Measurements from ENCODE around the gene ATP13A4. TPM values are rescaled to one million over a fixed set of nuclear protein-coding genes. Genes with fewer than 3 reads are reported as not detected.

Gene ATP13A4
- total RNA-seq, 4 donors from 2014 or later, result 0.77 to 5.9 (median 0.88) TPM; not detected in 1

DNA sequence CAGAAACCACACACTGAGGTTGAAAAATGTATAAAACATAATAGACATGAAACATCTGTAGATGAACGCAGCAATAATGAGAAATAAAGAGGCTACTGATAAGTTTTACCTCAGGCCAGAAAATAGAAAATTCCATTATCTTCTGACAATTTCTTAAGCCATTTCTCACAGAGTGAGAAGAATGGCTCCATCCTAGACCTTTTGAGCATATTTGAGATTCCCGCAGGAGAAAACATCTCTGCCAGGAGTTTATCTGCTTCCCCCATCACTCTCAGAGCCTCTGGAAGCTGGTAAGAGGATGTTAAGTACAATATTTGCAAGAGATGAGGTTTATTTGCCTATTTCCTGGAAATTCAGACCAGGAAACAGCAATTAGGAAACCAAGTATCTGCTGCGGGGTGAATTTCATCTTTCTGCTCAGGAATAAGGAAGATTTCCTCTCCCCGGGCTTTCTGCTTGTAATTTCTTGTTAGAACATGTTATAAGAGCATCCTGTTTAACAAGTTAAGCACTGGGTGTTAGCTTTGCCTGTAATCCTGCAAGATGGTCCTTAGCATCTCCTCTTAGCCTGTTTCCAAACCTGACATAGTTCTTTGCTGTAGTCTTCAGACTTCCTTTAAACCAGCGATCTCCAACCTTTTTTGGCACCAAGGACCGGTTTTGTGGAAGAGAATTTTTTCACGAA is 54.8 kb downstream of the ATP13A4 start:
- no peak overlapping the region for H3K27ac ChIP-seq
- no peaks in the 10 kb centered on the region for H3K4me1 ChIP-seq
- no peaks in the 10 kb centered on the region for H3K36me3 ChIP-seq
- no peaks in the 10 kb centered on the region for H3K27me3 ChIP-seq
- H3K4me3 ChIP-seq, result no peak overlapping the region
- TF ChIP-seq POLR2A (IDR thresholded peaks at IDR 0.05), result no peak
- TF ChIP-seq, protein P1, sequence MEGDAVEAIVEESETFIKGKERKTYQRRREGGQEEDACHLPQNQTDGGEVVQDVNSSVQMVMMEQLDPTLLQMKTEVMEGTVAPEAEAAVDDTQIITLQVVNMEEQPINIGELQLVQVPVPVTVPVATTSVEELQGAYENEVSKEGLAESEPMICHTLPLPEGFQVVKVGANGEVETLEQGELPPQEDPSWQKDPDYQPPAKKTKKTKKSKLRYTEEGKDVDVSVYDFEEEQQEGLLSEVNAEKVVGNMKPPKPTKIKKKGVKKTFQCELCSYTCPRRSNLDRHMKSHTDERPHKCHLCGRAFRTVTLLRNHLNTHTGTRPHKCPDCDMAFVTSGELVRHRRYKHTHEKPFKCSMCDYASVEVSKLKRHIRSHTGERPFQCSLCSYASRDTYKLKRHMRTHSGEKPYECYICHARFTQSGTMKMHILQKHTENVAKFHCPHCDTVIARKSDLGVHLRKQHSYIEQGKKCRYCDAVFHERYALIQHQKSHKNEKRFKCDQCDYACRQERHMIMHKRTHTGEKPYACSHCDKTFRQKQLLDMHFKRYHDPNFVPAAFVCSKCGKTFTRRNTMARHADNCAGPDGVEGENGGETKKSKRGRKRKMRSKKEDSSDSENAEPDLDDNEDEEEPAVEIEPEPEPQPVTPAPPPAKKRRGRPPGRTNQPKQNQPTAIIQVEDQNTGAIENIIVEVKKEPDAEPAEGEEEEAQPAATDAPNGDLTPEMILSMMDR (IDR thresholded peaks at IDR 0.05), result no peak
- intact Hi-C loops (cut with DNase I; ENCODE audit: low total_unique reads), result no loop called here
- DNase-seq, result no peak
- H3K9me3 ChIP-seq, result no peaks in the 10 kb centered on the region

DNA sequence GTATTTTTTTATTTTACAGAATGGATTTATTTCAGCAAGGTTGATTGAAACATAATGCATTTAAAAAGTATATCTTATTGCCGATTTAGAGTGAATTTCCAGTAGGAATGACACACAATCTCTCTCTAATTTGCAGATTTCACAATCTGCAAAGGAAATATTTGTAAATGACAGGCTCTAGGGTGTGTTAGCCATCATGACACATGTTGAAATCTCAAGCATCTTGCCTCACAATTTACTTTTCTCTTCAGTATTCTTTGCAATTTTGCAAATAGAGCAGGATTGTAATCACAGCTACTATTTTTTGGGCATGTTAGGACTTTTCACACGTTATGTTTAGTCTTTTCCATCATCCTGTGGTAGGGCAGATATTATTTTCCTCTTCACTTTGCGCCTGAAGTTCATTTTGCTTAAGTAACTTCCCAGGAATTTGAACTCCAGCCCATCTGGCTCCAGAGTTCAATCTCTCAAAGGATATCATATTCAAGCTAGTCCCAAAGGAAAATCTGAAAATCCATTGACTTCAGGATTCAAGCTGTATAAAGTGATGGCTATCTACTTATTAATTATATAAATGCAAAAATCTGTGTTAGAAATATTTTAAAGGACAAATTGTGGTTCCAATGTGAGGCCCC is 55.4 kb downstream of the ATP13A4 start:
- H3K9me3 ChIP-seq, result no peaks in the 10 kb centered on the region
- no peak for DNase-seq
- no peak for TF ChIP-seq POLR2A (IDR thresholded peaks at IDR 0.05)
- no peak overlapping the region for H3K4me3 ChIP-seq
- H3K27me3 ChIP-seq, result no peaks in the 10 kb centered on the region
- H3K36me3 ChIP-seq, result no peaks in the 10 kb centered on the region
- intact Hi-C loops (cut with DNase I; ENCODE audit: low total_unique reads), result no loop called here
- H3K27ac ChIP-seq, result no peak overlapping the region
- H3K4me1 ChIP-seq, result no peaks in the 10 kb centered on the region

DNA sequence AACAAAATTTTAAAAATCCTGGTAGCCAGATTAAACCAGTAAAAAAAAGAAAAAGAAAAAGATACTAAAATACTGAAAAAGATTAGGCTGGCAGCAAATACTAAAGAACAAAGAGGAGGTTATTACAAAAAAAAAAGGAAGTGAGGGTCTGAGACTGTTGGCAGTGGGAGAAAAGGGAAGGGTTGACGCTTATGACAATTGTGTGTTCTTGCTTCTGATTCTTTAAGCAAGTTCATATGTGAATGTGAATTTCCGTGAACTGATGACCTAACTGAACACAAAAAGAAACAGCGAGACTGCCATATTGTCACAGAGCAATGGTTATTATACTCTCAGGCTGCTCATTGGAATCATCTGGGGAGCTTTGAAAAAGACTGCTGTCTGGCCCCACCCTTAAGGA is 56.5 kb downstream of the ATP13A4 start:
- H3K36me3 ChIP-seq, result no peaks in the 10 kb centered on the region
- intact Hi-C loops (cut with DNase I; ENCODE audit: low total_unique reads), result no loop called here
- H3K4me1 ChIP-seq, result no peaks in the 10 kb centered on the region
- H3K4me3 ChIP-seq, result no peak overlapping the region
- no peak for DNase-seq
- TF ChIP-seq POLR2A (IDR thresholded peaks at IDR 0.05), result no peak
- TF ChIP-seq, protein P1 (IDR thresholded peaks at IDR 0.05), result no peak
- H3K9me3 ChIP-seq, result no peaks in the 10 kb centered on the region
- no peak overlapping the region for H3K27ac ChIP-seq
- H3K27me3 ChIP-seq, result no peaks in the 10 kb centered on the region

DNA sequence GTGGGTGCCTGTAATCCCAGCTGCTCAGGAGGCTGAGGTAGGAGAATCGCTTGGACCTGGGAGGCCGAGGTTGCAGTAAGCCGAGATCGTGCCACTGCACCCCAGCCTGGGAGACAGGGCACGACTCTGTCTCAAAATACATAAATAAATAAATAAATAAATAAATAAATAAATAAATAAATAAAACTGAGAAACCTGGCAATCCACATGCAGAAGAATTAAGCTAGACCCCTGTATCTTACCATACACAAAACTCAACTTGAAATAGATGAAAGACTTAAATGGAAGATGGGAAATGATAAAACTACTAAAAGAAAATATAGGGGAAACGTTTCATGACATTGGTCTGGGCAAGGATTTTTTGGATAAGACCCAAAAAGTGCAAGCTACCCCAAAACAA is 58.0 kb downstream of the ATP13A4 start:
- Histone ChIP-seq H3K4me1 (no peaks in the 10 kb centered on the region), H3K4me3 (no peak overlapping the region), H3K27ac (no peak overlapping the region), H3K27me3 (no peaks in the 10 kb centered on the region), H3K9me3 (no peaks in the 10 kb centered on the region), H3K36me3 (no peaks in the 10 kb centered on the region)
- no peak for TF ChIP-seq POLR2A (IDR thresholded peaks at IDR 0.05)
- TF ChIP-seq, protein P1 (IDR thresholded peaks at IDR 0.05), result no peak
- intact Hi-C loops (cut with DNase I; ENCODE audit: low total_unique reads), result no loop called here
- no peak for DNase-seq

DNA sequence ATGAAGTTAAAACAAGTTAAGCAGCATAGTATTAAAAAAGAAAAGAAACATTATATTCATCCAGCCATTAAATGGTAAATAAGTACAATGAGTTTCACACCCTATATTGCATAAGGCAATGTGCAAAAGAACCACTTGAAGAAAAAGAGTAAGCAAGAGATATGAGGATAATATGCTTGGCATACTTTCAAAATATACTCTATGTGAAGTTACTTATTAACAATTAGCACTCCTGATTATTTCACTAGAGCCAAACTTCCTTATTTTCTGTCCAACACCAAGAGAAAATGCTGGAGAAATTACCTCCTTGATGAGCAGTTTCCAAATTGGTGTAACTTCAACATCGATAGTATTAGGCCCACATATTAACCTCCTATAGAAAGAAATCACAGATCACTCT is 63.7 kb downstream of the ATP13A4 start:
- Histone ChIP-seq H3K4me1 (no peaks in the 10 kb centered on the region), H3K4me3 (no peak overlapping the region), H3K27ac (no peak overlapping the region), H3K27me3 (no peaks in the 10 kb centered on the region), H3K36me3 (no peaks in the 10 kb centered on the region), H3K9me3 (no peaks in the 10 kb centered on the region)
- intact Hi-C loops (cut with DNase I; ENCODE audit: low total_unique reads), result no loop called here
- no peak for TF ChIP-seq POLR2A (IDR thresholded peaks at IDR 0.05)
- TF ChIP-seq, protein P1 (IDR thresholded peaks at IDR 0.05), result no peak
- no peak for DNase-seq

Data from uterus (tissue), 4 donors.